Stomach (tissue), 4 donors: ENCODE results near the gene TMCC1.

Experiments
- CTCF ChIP-seq, 7 experiments: fragments of 450-650 bp in 4 of 7; fragments of 200-600 bp in 3 of 7; sonication (generic) in 3 of 7; IDR thresholded peaks; one replicate each; pipeline ENCODE4 v1.5.1; 2016 to 2019; ENCODE audit warnings: antibody characterized with exemption in 7 of 7, control low read depth in 2 of 7, mild to moderate bottlenecking in 1 of 7
- EP300 ChIP-seq: sonication (generic); formaldehyde crosslinking; IDR thresholded peaks from one replicate; pipeline ENCODE4 v1.6.1; 2017; ENCODE audit warnings: antibody characterized with exemption
- POLR2A ChIP-seq, 4 donors: fragments of 450-650 bp; IDR thresholded peaks; one replicate each; pipeline ENCODE4 v1.6.1; 2016; ENCODE audit warnings: antibody characterized with exemption in 4 of 4, control low read depth in 2 of 4, mild to moderate bottlenecking in 1 of 4, moderate library complexity in 1 of 4
- POLR2AphosphoS5 ChIP-seq, 3 donors: sonication (generic); formaldehyde crosslinking; IDR thresholded peaks; one replicate each; pipeline ENCODE4 v1.6.1; 2016; ENCODE audit warnings: antibody characterized with exemption in 3 of 3

- no peak for TF ChIP-seq CTCF (IDR thresholded peaks at IDR 0.05)
- no peak for TF ChIP-seq POLR2A (IDR thresholded peaks at IDR 0.05)
- no peak for TF ChIP-seq EP300
- no peak for TF ChIP-seq POLR2AphosphoS5 (IDR thresholded peaks at IDR 0.05)
Measured at GRCh38 chr3:129695230-129695629, 198.3 kb downstream of the TMCC1 start.
